GM12878 (cell line): ENCODE data around the gene HBA2. TPM values are rescaled to one million over a fixed set of nuclear protein-coding genes. Genes with fewer than 3 reads are reported as not detected.
A peak's percentile ranks its signal among the peaks of the same experiment; 100 is the strongest.

Experiments
- ATAC-seq: fragments of 200-7000 bp; cut with Tn5 transposase; 3 replicates; pipeline ENCODE4 v1.9.1; 2020; ENCODE audit warnings: mild to moderate bottlenecking, moderate library complexity
- BruUV-seq: library from RNA; stranded (reverse); fragments of 400-500 nt; replicated peaks from 2 replicates; lab custom pipeline; 2021; lab: Mats Ljungman, UMichigan
- CTCF ChIA-PET: fragments of 300-600 bp; sonication (Branson Sonifier 250); formaldehyde crosslinking; extraction: SDS; loops from one replicate; lab custom pipeline; 2021; ENCODE audit warnings: inconsistent platforms; lab: Yijun Ruan, JAX
- POLR2A ChIA-PET: fragments of 350-600 bp; formaldehyde crosslinking; extraction: SDS; loops from one replicate; lab custom pipeline; 2021; ENCODE audit warnings: inconsistent platforms; lab: Charles Lee
- RAD21 ChIA-PET: fragments of 300-600 bp; sonication (Branson Sonifier 250); formaldehyde crosslinking; loops from one replicate; lab custom pipeline; 2023; ENCODE audit warnings: antibody characterized with exemption; ENCODE audit not compliant: unreplicated experiment; lab: Charles Lee
- SMC1A ChIA-PET: fragments of 300-600 bp; sonication (Branson Sonifier 250); formaldehyde crosslinking; loops from one replicate; lab custom pipeline; 2023; ENCODE audit not compliant: unreplicated experiment, uncharacterized antibody; lab: Charles Lee
- DNase-seq: peaks from one replicate; pipeline ENCODE4 v3.0.0-alpha.2; 2011; ENCODE audit warnings: low read depth, low spot score
- FAIRE-seq: peaks from 3 replicates; lab custom pipeline; 2011; peaks lifted over from hg19 to GRCh38; lab: Jason Lieb, UNC
- H2AFZ ChIP-seq: 2 replicates; pipeline ENCODE4 v1.6.0; 2011; ENCODE audit warnings: low read depth, low read length, control low read depth; ENCODE audit not compliant: control insufficient read depth
- H3K27ac ChIP-seq: 2 replicates; pipeline ENCODE4 v1.5.1; 2011; ENCODE audit warnings: control low read depth; ENCODE audit not compliant: control insufficient read depth, insufficient read depth
- H3K27me3 ChIP-seq, 2 experiments: replicated peaks in 1 of 2; 2 replicates each; pipeline versions ENCODE4 v1.6.0 to v1.6.1; 2011; ENCODE audit warnings: low read length in 1 of 2; ENCODE audit not compliant: control insufficient read depth in 2 of 2, insufficient read depth in 2 of 2
- H3K36me3 ChIP-seq, 2 experiments: 2 replicates each; pipeline ENCODE4 v1.5.1; 2011; ENCODE audit warnings: low read length in 1 of 2; ENCODE audit not compliant: control insufficient read depth in 2 of 2, insufficient read depth in 2 of 2
- H3K4me1 ChIP-seq: 2 replicates; pipeline ENCODE4 v1.6.1; 2011; ENCODE audit warnings: mild to moderate bottlenecking, low read length, moderate library complexity, mixed read lengths; ENCODE audit not compliant: control insufficient read depth, insufficient read depth
- H3K4me2 ChIP-seq: 2 replicates; pipeline ENCODE4 v1.6.0; 2011; ENCODE audit warnings: control low read depth; ENCODE audit not compliant: control insufficient read depth, insufficient read depth
- H3K4me3 ChIP-seq: fragments of 200-600 bp; sonication (generic); 2 replicates; pipeline ENCODE4 v1.5.1; 2016
- H3K79me2 ChIP-seq: 2 replicates; pipeline ENCODE4 v1.6.0; 2011; ENCODE audit warnings: low read length; ENCODE audit not compliant: control insufficient read depth, insufficient read depth
- H3K9ac ChIP-seq: 2 replicates; pipeline ENCODE4 v1.8.0; 2011; ENCODE audit warnings: low read length, control low read depth, mixed read lengths; ENCODE audit not compliant: control insufficient read depth, insufficient read depth
- H3K9me3 ChIP-seq: replicated peaks from 3 replicates; pipeline ENCODE4 v1.5.1; 2011; ENCODE audit warnings: mild to moderate bottlenecking, low read length; ENCODE audit not compliant: control insufficient read depth, insufficient read depth
- H4K20me1 ChIP-seq: 2 replicates; pipeline ENCODE4 v1.6.0; 2011; ENCODE audit not compliant: control insufficient read depth, insufficient read depth
- ATF3 ChIP-seq: IDR thresholded peaks from 2 replicates; pipeline ENCODE4 v1.6.1; 2011; ENCODE audit warnings: low read depth, mild to moderate bottlenecking, low read length, moderate library complexity, borderline replicate concordance; ENCODE audit errors: extremely low read depth
- BACH1 ChIP-seq: fragments of 450-650 bp; IDR thresholded peaks from 2 replicates; pipeline ENCODE4 v1.6.1; 2017; ENCODE audit warnings: mild to moderate bottlenecking, borderline replicate concordance
- CHD1 ChIP-seq: IDR thresholded peaks from 2 replicates; pipeline ENCODE4 v1.6.1; 2012; ENCODE audit warnings: low read depth, low read length, improper control_type of control experiment
- CREB1 ChIP-seq: IDR thresholded peaks from 2 replicates; pipeline ENCODE4 v1.6.1; 2012; ENCODE audit warnings: low read depth, mild to moderate bottlenecking, inconsistent platforms
- E2F4 ChIP-seq: IDR thresholded peaks from 2 replicates; pipeline ENCODE4 v1.6.1; 2012; ENCODE audit warnings: low read depth, low read length, improper control_type of control experiment
- EZH2 ChIP-seq: IDR thresholded peaks from 2 replicates; pipeline ENCODE4 v1.6.1; 2012; ENCODE audit warnings: low read depth, mild to moderate bottlenecking, control low read depth, inconsistent platforms, low read length, borderline replicate concordance; ENCODE audit not compliant: control insufficient read depth
- MEF2A ChIP-seq: IDR thresholded peaks from 2 replicates; pipeline ENCODE4 v1.6.1; 2011; ENCODE audit warnings: low read depth, mild to moderate bottlenecking, low read length, moderate library complexity; ENCODE audit not compliant: insufficient read depth
- MLLT1 ChIP-seq: fragments of 450-650 bp; IDR thresholded peaks from 2 replicates; pipeline ENCODE4 v1.6.1; 2016; ENCODE audit warnings: mild to moderate bottlenecking
- NR2C2 ChIP-seq: IDR thresholded peaks from 2 replicates; pipeline ENCODE4 v1.6.1; 2011; ENCODE audit warnings: borderline replicate concordance, low read depth; ENCODE audit not compliant: control insufficient read depth, insufficient read length
- RAD51 ChIP-seq: fragments of 450-650 bp; IDR thresholded peaks from 2 replicates; pipeline ENCODE4 v1.6.1; 2016; ENCODE audit warnings: moderate library complexity, mild to moderate bottlenecking, inconsistent platforms
- REST ChIP-seq: IDR thresholded peaks from 2 replicates; pipeline ENCODE4 v1.6.1; 2012; ENCODE audit warnings: mild to moderate bottlenecking, low read depth, low read length
- ZBTB40 ChIP-seq: fragments of 450-650 bp; IDR thresholded peaks from 2 replicates; pipeline ENCODE4 v1.6.1; 2016; ENCODE audit warnings: mild to moderate bottlenecking, moderate library complexity, borderline replicate concordance
- WGBS: methylation state at CpG from one replicate; pipeline ENCODE4 v1.1.6; 2016; ENCODE audit warnings: low lambda C conversion rate; ENCODE audit not compliant: insufficient replicate concordance, insufficient coverage; ENCODE audit errors: missing lambda C conversion rate; 5-methylcytosine and 5-hydroxymethylcytosine counted together
- in situ Hi-C: fragments of 300-500 bp; cut with MboI; formaldehyde crosslinking; loops from 9 replicates; pipeline ENCODE4 v1.14.3; 2018; ENCODE audit warnings: mixed read lengths
- intact Hi-C: fragments of 100-400 bp; cut with micrococcal nuclease; formaldehyde crosslinking; loops from one replicate; pipeline ENCODE4 v1.14.2; 2022; ENCODE audit not compliant: unreplicated experiment
- polyA plus RNA-seq, 11 experiments: library from polyadenylated mRNA; depleted of rRNA in 4 of 11; unstranded in 6 of 11; stranded (reverse) in 5 of 11; fragments of >200 nt; fragmentation: Nextera tagmentation in 4 of 11; fragmentation: Illumina TruSeq in 1 of 11; extraction: Ambion mirVana in 4 of 11; extraction: Trizol in 1 of 11; gene quantifications; 1 replicate in 1 of 11; 2 replicates in 10 of 11; pipeline versions ENCODE4 v1.2.1 to v1.2.3, GENCODE V29; 2011 to 2016; ENCODE audit warnings: inconsistent platforms in 2 of 11, missing spikeins in 2 of 11, low read depth in 1 of 11
- total RNA-seq, 4 experiments: library from RNA; depleted of rRNA in 3 of 4; stranded (reverse); fragments of >200 nt in 3 of 4; fragmentation: Illumina TruSeq in 1 of 4; extraction: Trizol in 1 of 4; gene quantifications; 2 replicates each; pipeline versions ENCODE4 v1.2.1 to v1.2.3, GENCODE V29; 2013 to 2021

The HBA2 gene
- total and polyA plus RNA-seq, 10 of the 15 experiments (the other 5 are each of a cell fraction or from before 2014, with no cell fraction given): 0.30 to 0.96 (median 0.92) TPM; not detected in 7

- RAD21 ChIA-PET: no interaction called here
- 6% methylated on average over 31 of the region's 77 CpGs for WGBS
- H3K4me1 ChIP-seq: peaks cover 3% of the 10 kb centered on the region; the same call in 1 of the 2 replicates
- TF ChIP-seq ATF3 (no peak), MLLT1 (no peak), CREB1 (no peak), RAD51 (no peak), EZH2 (no peak), REST (no peak), MEF2A (no peak), NR2C2 (no peak), BACH1 (no peak), E2F4 (no peak), CHD1 (no peak), ZBTB40 (no peak)
Observed at GRCh38 chr16:164827-165538, 7.7 kb upstream of the HBA2 start.

More at GRCh38 chr16:164827-165538, 7.7 kb upstream of the HBA2 start:
- ATAC-seq (peak; percentile 20; the same call in 1 of the 3 replicates), DNase-seq (no peak), FAIRE-seq (no peak)
- intact Hi-C loops: no loop called here
- Histone ChIP-seq H3K9ac (no peak overlapping the region), H3K9me3 (no peaks in the 10 kb centered on the region), H3K36me3 (no peaks in the 10 kb centered on the region), H3K79me2 (no peaks in the 10 kb centered on the region), H3K4me2 (peak overlapping the region; percentile 50; the same call in 1 of the 2 replicates), H3K4me3 (no peak overlapping the region), H3K27ac (no peak overlapping the region), H2AFZ (no peak overlapping the region), H4K20me1 (no peaks in the 10 kb centered on the region), H3K27me3 (peaks cover 9 to 24% of the 10 kb centered on the region in 2 experiments)
- CTCF ChIA-PET: no interaction called here
- SMC1A ChIA-PET: no interaction called here
- POLR2A ChIA-PET: no interaction called here
- no TSS peak for BruUV-seq
- in situ Hi-C loops: no loop called here
